Stimulated activated CD4-positive, alpha-beta T cell treated with anti-CD3 and anti-CD28 coated beads, Interleukin-1b, Interleukin-23, amount 100 ng/mL, for 24 hours (primary cell): ENCODE data around the gene PDZD11.
"Not testable (repeated sequence)": the region's sequence is repeated elsewhere in the genome, so short reads cannot be mapped to it uniquely, and the experiment has no call there.

ENCODE experiments used
- DNase-seq, 4 experiments: peaks; one replicate each; pipeline ENCODE4 v3.0.0-alpha.2; 2020; ENCODE audit warnings: low read depth in 4 of 4, low spot score in 1 of 4

The PDZD11 gene

GRCh38 chrX:70257423-70258288 lies 32.1 kb downstream of the PDZD11 start:
- no peak for DNase-seq

- DNase-seq: no peak
Measured at GRCh38 chrX:70255452-70255851, 34.3 kb downstream of the PDZD11 start.

- DNase-seq: no peak
Measured at GRCh38 chrX:70254909-70255308, 34.8 kb downstream of the PDZD11 start.

GRCh38 chrX:70254063-70254400 lies 35.7 kb downstream of the PDZD11 start:
- no peak for DNase-seq

- DNase-seq: no peak
Measured at GRCh38 chrX:70253377-70254062, 36.2 kb downstream of the PDZD11 start.

- DNase-seq: no peak
Measured at GRCh38 chrX:70252491-70252890, 37.2 kb downstream of the PDZD11 start.

GRCh38 chrX:70247252-70247651 lies 42.5 kb downstream of the PDZD11 start:
- DNase-seq: no peak

GRCh38 chrX:70244881-70245280 lies 44.8 kb downstream of the PDZD11 start:
- no peak for DNase-seq

- DNase-seq: not testable (repeated sequence)
Measured at GRCh38 chrX:70243601-70244000, 46.1 kb downstream of the PDZD11 start.

GRCh38 chrX:70241501-70241900 lies 48.2 kb downstream of the PDZD11 start:
- DNase-seq: no peak

- DNase-seq: no peak
Measured at GRCh38 chrX:70240751-70241150, 49.0 kb downstream of the PDZD11 start.
